ENCODE data around the gene RBM33. TPM values are rescaled to one million over a fixed set of nuclear protein-coding genes. Genes with fewer than 3 reads are reported as not detected.

RBM33 gene
- total RNA-seq, 1 experiment from 2014 or later, result 61.1 TPM

DNA sequence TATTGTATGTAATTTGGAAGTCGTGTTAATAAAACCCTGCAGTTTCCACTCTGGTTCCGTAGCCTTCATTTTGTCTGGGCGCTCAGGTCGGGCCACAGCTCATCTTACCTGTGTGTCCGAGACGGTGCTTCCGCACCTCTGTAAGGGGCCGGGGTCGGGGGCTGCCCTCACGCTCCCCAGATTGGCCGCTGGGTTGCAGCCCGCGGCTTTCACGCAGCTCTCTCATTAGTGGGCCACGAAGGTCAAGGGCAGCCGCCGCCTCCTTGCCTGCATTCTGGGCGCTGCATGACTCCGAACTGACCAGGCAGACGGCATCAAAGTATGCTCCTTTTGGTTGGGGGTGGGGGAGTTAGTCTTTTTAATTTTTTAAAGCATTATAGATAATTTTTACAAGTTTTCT is 137.0 kb downstream of the RBM33 start:
- H3K36me3 ChIP-seq (ENCODE audit: control insufficient read depth, insufficient read depth, low read length), result no peaks in the 10 kb centered on the region; the same call in 1 of the 2 replicates
- H3K4me1 ChIP-seq (ENCODE audit: control insufficient read depth, insufficient read depth, low read length), result no peaks in the 10 kb centered on the region
- no TSS peak for BruUV-seq (replicated peaks)
- H3K4me3 ChIP-seq (ENCODE audit: low read depth in 2 of 2, low read length in 2 of 2), result no peak overlapping the region
- ATAC-seq, result no peak
- no peak for DNase-seq (ENCODE audit: low read depth, low spot score)
- TF ChIP-seq SIN3A (IDR thresholded peaks at IDR 0.05; ENCODE audit: borderline replicate concordance, insufficient read depth, low read depth, low read length) (no peak), TCF7L2 (IDR thresholded peaks at IDR 0.05; ENCODE audit: low read depth, low read length) (no peak), POLR2AphosphoS5 (IDR thresholded peaks at IDR 0.05; ENCODE audit: low read depth, low read length) (no peak), CTCF (IDR thresholded peaks at IDR 0.05) (no peak)
- TF ChIP-seq, protein P1, sequence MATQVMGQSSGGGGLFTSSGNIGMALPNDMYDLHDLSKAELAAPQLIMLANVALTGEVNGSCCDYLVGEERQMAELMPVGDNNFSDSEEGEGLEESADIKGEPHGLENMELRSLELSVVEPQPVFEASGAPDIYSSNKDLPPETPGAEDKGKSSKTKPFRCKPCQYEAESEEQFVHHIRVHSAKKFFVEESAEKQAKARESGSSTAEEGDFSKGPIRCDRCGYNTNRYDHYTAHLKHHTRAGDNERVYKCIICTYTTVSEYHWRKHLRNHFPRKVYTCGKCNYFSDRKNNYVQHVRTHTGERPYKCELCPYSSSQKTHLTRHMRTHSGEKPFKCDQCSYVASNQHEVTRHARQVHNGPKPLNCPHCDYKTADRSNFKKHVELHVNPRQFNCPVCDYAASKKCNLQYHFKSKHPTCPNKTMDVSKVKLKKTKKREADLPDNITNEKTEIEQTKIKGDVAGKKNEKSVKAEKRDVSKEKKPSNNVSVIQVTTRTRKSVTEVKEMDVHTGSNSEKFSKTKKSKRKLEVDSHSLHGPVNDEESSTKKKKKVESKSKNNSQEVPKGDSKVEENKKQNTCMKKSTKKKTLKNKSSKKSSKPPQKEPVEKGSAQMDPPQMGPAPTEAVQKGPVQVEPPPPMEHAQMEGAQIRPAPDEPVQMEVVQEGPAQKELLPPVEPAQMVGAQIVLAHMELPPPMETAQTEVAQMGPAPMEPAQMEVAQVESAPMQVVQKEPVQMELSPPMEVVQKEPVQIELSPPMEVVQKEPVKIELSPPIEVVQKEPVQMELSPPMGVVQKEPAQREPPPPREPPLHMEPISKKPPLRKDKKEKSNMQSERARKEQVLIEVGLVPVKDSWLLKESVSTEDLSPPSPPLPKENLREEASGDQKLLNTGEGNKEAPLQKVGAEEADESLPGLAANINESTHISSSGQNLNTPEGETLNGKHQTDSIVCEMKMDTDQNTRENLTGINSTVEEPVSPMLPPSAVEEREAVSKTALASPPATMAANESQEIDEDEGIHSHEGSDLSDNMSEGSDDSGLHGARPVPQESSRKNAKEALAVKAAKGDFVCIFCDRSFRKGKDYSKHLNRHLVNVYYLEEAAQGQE (IDR thresholded peaks at IDR 0.05; ENCODE audit: insufficient read depth in 1 of 2, low read depth in 2 of 2, low read length in 1 of 2), result no peak
- H3K27ac ChIP-seq (ENCODE audit: low read length), result no peak overlapping the region
- ChIA-PET CTCF (no interaction called here), POLR2A (no interaction called here)
- intact Hi-C loops (cut with micrococcal nuclease; ENCODE audit: unreplicated experiment) (no loop called here), in situ Hi-C loops (cut with HindIII; ENCODE audit: low pct_unique_long_range_greater_than_20kb, low sequenced_read_pairs) (no loop called here)
- no peaks in the 10 kb centered on the region for H3K27me3 ChIP-seq (ENCODE audit: control insufficient read depth, insufficient read depth, low read length)
- no peaks in the 10 kb centered on the region for H3K9me3 ChIP-seq (ENCODE audit: control insufficient read depth, insufficient read depth, low read depth, low read length)

GRCh38 chr7:155782466-155782865 is 138.0 kb downstream of the RBM33 start:
- in situ Hi-C loops (cut with HindIII; ENCODE audit: low pct_unique_long_range_greater_than_20kb, low sequenced_read_pairs) (no loop called here), intact Hi-C loops (cut with micrococcal nuclease; ENCODE audit: unreplicated experiment) (no loop called here)
- ChIA-PET POLR2A (no interaction called here), CTCF (no interaction called here)
- DNase-seq (ENCODE audit: low read depth, low spot score), result no peak
- no peak overlapping the region for H3K27ac ChIP-seq (ENCODE audit: low read length)
- no TSS peak for BruUV-seq (replicated peaks)
- H3K36me3 ChIP-seq (ENCODE audit: control insufficient read depth, insufficient read depth, low read length), result no peaks in the 10 kb centered on the region
- TF ChIP-seq SIN3A (IDR thresholded peaks at IDR 0.05; ENCODE audit: borderline replicate concordance, insufficient read depth, low read depth, low read length) (no peak), CTCF (IDR thresholded peaks at IDR 0.05) (no peak), POLR2AphosphoS5 (IDR thresholded peaks at IDR 0.05; ENCODE audit: low read depth, low read length) (no peak), TCF7L2 (IDR thresholded peaks at IDR 0.05; ENCODE audit: low read depth, low read length) (no peak)
- TF ChIP-seq, protein P1 (IDR thresholded peaks at IDR 0.05; ENCODE audit: insufficient read depth in 1 of 2, low read depth in 2 of 2, low read length in 1 of 2), result no peak
- H3K27me3 ChIP-seq (ENCODE audit: control insufficient read depth, insufficient read depth, low read length), result no peaks in the 10 kb centered on the region
- no peaks in the 10 kb centered on the region for H3K4me1 ChIP-seq (ENCODE audit: control insufficient read depth, insufficient read depth, low read length)
- H3K9me3 ChIP-seq (ENCODE audit: control insufficient read depth, insufficient read depth, low read depth, low read length), result no peaks in the 10 kb centered on the region
- ATAC-seq, result no peak
- no peak overlapping the region for H3K4me3 ChIP-seq (ENCODE audit: low read depth in 2 of 2, low read length in 2 of 2)
